Measurements from ENCODE around the gene ASTN2. TPM values are rescaled to one million over a fixed set of nuclear protein-coding genes. Genes with fewer than 3 reads are reported as not detected.
A peak's percentile ranks its signal among the peaks of the same experiment; 100 is the strongest.

Gene ASTN2, protein sequence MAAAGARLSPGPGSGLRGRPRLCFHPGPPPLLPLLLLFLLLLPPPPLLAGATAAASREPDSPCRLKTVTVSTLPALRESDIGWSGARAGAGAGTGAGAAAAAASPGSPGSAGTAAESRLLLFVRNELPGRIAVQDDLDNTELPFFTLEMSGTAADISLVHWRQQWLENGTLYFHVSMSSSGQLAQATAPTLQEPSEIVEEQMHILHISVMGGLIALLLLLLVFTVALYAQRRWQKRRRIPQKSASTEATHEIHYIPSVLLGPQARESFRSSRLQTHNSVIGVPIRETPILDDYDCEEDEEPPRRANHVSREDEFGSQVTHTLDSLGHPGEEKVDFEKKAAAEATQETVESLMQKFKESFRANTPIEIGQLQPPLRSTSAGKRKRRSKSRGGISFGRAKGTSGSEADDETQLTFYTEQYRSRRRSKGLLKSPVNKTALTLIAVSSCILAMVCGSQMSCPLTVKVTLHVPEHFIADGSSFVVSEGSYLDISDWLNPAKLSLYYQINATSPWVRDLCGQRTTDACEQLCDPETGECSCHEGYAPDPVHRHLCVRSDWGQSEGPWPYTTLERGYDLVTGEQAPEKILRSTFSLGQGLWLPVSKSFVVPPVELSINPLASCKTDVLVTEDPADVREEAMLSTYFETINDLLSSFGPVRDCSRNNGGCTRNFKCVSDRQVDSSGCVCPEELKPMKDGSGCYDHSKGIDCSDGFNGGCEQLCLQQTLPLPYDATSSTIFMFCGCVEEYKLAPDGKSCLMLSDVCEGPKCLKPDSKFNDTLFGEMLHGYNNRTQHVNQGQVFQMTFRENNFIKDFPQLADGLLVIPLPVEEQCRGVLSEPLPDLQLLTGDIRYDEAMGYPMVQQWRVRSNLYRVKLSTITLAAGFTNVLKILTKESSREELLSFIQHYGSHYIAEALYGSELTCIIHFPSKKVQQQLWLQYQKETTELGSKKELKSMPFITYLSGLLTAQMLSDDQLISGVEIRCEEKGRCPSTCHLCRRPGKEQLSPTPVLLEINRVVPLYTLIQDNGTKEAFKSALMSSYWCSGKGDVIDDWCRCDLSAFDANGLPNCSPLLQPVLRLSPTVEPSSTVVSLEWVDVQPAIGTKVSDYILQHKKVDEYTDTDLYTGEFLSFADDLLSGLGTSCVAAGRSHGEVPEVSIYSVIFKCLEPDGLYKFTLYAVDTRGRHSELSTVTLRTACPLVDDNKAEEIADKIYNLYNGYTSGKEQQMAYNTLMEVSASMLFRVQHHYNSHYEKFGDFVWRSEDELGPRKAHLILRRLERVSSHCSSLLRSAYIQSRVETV (N-terminal part only)
- polyA plus RNA-seq, result 10 to 100 TPM in 1 of 4 donors, 1 to 10 TPM in 3; 3.0 to 15.2 (median 3.7) TPM
- long read RNA-seq, donor 1, partial matches to known transcripts, result 8 of 9 reads
- long read RNA-seq, donor 1, other reads (novel, unspliced or antisense), result 0 of 9 reads
- long read RNA-seq, donor 2, result 0 reads
- long read RNA-seq, donor 3, result 0 reads
- long read RNA-seq, donor 4, result 0 reads
- long read RNA-seq, donor 5, result 0 reads
- long read RNA-seq, donor 6, result 0 reads
- long read RNA-seq, donor 7, result 0 reads
- long read RNA-seq, donor 8, full-length matches to known transcripts, result 1 of 1 reads
- long read RNA-seq, donor 8, partial matches to known transcripts, result 0 of 1 reads
- long read RNA-seq, donor 8, other reads (novel, unspliced or antisense), result 0 of 1 reads
- long read RNA-seq, donor 9, result 0 reads
- long read RNA-seq, donor 10, result 0 reads

DNA sequence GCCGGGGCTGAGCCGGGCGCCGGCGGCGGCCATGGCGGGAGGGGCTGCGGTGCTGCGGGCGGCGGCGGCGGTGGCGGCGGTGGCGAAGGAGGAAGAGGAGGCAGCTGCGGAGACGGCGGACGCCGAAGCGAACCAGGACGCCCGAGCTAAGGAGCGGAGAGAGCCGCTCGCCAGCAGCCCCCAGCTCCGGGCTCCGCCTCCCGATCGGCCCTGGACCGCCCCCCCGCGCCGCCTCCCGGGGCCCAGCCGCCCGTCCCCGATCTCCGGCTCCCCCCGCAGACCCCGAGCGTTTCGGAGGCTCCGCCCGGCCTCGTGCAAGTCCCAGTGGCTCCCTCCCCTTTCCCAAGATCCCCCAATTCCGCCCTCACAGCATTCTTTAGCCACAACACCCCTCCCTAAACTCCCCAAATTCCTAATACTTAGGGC lies at the start of gene ASTN2:
TSS of gene ASTN2 (minus strand) at position 152 of the 426 bp plus-strand sequence. CDS start at position 33, 119 bp downstream.
- Histone ChIP-seq H3K27ac (ENCODE audit: low read depth in 1 of 3, low read length in 2 of 3) (no peak within 1 kb of the TSS), H3K36me3 (ENCODE audit: control insufficient read depth in 3 of 3, insufficient read depth in 2 of 3, low read depth in 1 of 3, low read length in 3 of 3) (no peaks in the 10 kb centered on the region), H3K27me3 (ENCODE audit: control insufficient read depth in 3 of 3, insufficient read depth in 3 of 3, low read length in 3 of 3) (peaks cover 17 to 55% (median 26%) of the 10 kb centered on the region in 3 donors), H3K4me1 (ENCODE audit: control insufficient read depth in 3 of 3, insufficient read depth in 2 of 3, low read depth in 1 of 3, low read length in 2 of 3) (peaks cover 0 to 3% (median 0%) of the 10 kb centered on the region in 3 donors), H3K4me3 (ENCODE audit: low read depth in 1 of 3, low read length in 3 of 3) (peak within 1 kb of the TSS; percentile 3 to 48 (median 29)), H3K9me3 (ENCODE audit: control insufficient read depth in 2 of 2, insufficient read depth in 1 of 2, low read depth in 1 of 2, low read length in 1 of 2) (no peaks in the 10 kb centered on the region)
- DNase-seq, result no peak
- 0 to 2% (median 1%) methylated on average over 24 to 48 of the region's 48 CpGs for WGBS, 3 donors
- no peak for FAIRE-seq

DNA sequence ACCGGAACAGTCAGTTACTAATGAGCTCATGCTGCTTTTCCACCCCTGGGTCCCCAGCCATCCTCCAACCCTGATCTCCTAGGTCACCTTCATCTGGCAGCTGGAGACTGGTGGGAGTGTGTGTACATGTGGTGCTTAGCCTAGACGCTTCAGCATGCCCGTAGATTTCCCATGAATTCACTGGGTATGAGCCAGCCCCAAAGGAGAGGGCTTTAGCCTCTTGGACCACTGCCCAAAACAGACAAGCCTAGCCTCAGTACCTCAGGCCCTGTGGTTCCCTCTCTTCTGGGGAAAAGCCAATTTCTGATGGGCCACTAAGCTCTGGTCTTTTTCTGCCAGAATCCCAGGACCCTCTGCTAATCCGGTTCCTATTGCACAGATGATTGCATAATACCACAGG lies 48.0 kb upstream of the ASTN2 start:
- no peak for FAIRE-seq
- H3K27ac ChIP-seq (ENCODE audit: low read depth in 1 of 3, low read length in 2 of 3), result no peak overlapping the region
- no peaks in the 10 kb centered on the region for H3K9me3 ChIP-seq (ENCODE audit: control insufficient read depth in 2 of 2, insufficient read depth in 1 of 2, low read depth in 1 of 2, low read length in 1 of 2)
- H3K36me3 ChIP-seq (ENCODE audit: control insufficient read depth in 3 of 3, insufficient read depth in 2 of 3, low read depth in 1 of 3, low read length in 3 of 3), result no peaks in the 10 kb centered on the region
- no peaks in the 10 kb centered on the region for H3K4me1 ChIP-seq (ENCODE audit: control insufficient read depth in 3 of 3, insufficient read depth in 2 of 3, low read depth in 1 of 3, low read length in 2 of 3)
- no peak for DNase-seq
- 63 to 76% (median 66%) methylated on average over 4 of the region's 4 CpGs for WGBS, 3 donors
- H3K27me3 ChIP-seq (ENCODE audit: control insufficient read depth in 3 of 3, insufficient read depth in 3 of 3, low read length in 3 of 3), result no peaks in the 10 kb centered on the region
- H3K4me3 ChIP-seq (ENCODE audit: low read depth in 1 of 3, low read length in 3 of 3), result no peak overlapping the region

DNA sequence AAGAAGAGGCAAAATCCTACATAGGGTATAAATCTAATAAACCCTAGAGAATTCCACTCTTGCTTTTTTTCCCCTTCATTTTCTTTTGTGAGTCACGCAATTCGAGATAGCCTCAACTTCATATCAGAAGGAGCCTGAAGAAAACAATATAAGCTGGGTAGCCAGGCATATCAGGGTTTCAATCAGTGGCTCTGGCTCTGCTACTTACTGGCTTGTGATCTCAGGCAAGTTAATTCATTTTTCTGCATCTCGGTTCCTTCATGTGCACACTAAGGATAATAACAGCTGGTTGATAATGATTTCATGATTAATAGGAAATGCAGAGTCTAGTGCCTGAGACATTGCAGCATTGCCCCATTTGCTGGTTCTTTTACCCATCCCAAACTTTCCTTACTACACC lies 46.5 kb upstream of the ASTN2 start:
- H3K4me1 ChIP-seq (ENCODE audit: control insufficient read depth in 3 of 3, insufficient read depth in 2 of 3, low read depth in 1 of 3, low read length in 2 of 3), result no peaks in the 10 kb centered on the region
- H3K9me3 ChIP-seq (ENCODE audit: control insufficient read depth in 2 of 2, insufficient read depth in 1 of 2, low read depth in 1 of 2, low read length in 1 of 2), result no peaks in the 10 kb centered on the region
- FAIRE-seq (no peak), DNase-seq (no peak)
- H3K27me3 ChIP-seq (ENCODE audit: control insufficient read depth in 3 of 3, insufficient read depth in 3 of 3, low read length in 3 of 3), result no peaks in the 10 kb centered on the region
- no peak overlapping the region for H3K4me3 ChIP-seq (ENCODE audit: low read depth in 1 of 3, low read length in 3 of 3)
- 75 to 82% (median 78%) methylated on average over 3 of the region's 3 CpGs for WGBS, 3 donors
- no peak overlapping the region for H3K27ac ChIP-seq (ENCODE audit: low read depth in 1 of 3, low read length in 2 of 3)
- no peaks in the 10 kb centered on the region for H3K36me3 ChIP-seq (ENCODE audit: control insufficient read depth in 3 of 3, insufficient read depth in 2 of 3, low read depth in 1 of 3, low read length in 3 of 3)

DNA sequence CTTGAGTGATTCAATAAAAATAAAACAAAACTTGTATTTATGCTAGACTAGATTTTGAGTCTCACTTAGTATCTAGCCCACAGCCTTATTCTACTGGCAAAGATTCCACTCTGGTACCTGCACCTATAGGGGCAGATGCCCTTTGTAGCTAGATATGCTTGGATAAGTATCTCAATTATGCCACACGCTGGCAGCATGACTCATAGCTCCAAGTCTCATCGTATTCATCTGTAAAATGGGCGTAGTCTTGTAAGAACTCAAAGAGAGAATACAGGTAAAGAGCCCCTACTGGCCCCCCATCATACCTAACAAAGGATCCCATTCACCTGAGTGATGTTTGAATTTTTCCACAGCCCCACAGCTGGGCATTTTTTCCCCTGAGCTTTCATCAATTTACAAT lies 45.9 kb upstream of the ASTN2 start:
- DNase-seq (no peak), FAIRE-seq (no peak)
- Histone ChIP-seq H3K27ac (ENCODE audit: low read depth in 1 of 3, low read length in 2 of 3) (no peak overlapping the region), H3K27me3 (ENCODE audit: control insufficient read depth in 3 of 3, insufficient read depth in 3 of 3, low read length in 3 of 3) (no peaks in the 10 kb centered on the region), H3K4me3 (ENCODE audit: low read depth in 1 of 3, low read length in 3 of 3) (no peak overlapping the region), H3K4me1 (ENCODE audit: control insufficient read depth in 3 of 3, insufficient read depth in 2 of 3, low read depth in 1 of 3, low read length in 2 of 3) (no peaks in the 10 kb centered on the region), H3K36me3 (ENCODE audit: control insufficient read depth in 3 of 3, insufficient read depth in 2 of 3, low read depth in 1 of 3, low read length in 3 of 3) (no peaks in the 10 kb centered on the region), H3K9me3 (ENCODE audit: control insufficient read depth in 2 of 2, insufficient read depth in 1 of 2, low read depth in 1 of 2, low read length in 1 of 2) (no peaks in the 10 kb centered on the region)
- WGBS, 3 donors, result 73 to 79% (median 73%) methylated on average over 3 of the region's 3 CpGs

DNA sequence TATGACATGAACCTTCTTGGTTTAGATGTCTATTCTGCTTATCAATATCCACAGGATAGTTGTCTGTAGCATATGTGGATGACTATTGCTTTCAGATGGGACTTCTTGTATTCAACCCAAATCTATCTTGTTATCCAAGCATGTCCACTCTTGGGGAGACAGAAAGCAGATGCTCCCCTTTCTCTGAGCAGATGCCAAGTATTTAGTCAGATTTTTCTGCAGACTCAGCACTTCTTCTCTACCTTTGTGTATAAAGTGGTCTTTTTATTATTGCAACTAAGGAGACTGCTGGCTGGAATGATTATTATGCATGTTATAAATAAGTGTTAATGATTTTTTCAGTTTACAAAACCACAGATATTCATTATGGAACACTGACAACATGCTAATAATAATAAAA lies 45.1 kb upstream of the ASTN2 start:
- no peaks in the 10 kb centered on the region for H3K27me3 ChIP-seq (ENCODE audit: control insufficient read depth in 3 of 3, insufficient read depth in 3 of 3, low read length in 3 of 3)
- no peaks in the 10 kb centered on the region for H3K4me1 ChIP-seq (ENCODE audit: control insufficient read depth in 3 of 3, insufficient read depth in 2 of 3, low read depth in 1 of 3, low read length in 2 of 3)
- DNase-seq (no peak), FAIRE-seq (no peak)
- H3K27ac ChIP-seq (ENCODE audit: low read depth in 1 of 3, low read length in 2 of 3), result no peak overlapping the region
- H3K36me3 ChIP-seq (ENCODE audit: control insufficient read depth in 3 of 3, insufficient read depth in 2 of 3, low read depth in 1 of 3, low read length in 3 of 3), result no peaks in the 10 kb centered on the region
- H3K9me3 ChIP-seq (ENCODE audit: control insufficient read depth in 2 of 2, insufficient read depth in 1 of 2, low read depth in 1 of 2, low read length in 1 of 2), result no peaks in the 10 kb centered on the region
- H3K4me3 ChIP-seq (ENCODE audit: low read depth in 1 of 3, low read length in 3 of 3), result no peak overlapping the region

DNA sequence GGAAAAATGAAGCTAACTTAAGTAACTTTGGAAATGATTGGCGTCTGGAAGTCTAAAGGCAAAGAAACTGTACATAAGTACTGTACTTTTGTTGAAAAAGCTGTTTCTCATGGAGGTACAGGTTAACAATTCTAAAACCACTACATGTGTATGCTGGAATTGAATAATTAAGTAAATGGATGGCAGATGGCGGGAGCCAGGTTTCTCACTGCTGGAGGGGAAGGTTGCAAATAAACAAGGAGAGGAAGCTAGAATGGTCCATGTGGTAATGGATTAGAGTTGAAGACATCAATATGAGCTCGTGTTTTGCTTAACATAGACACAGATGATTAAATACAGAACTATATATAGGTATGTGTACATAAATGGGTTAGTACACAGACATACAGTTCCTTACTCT lies 43.2 kb upstream of the ASTN2 start:
- no peaks in the 10 kb centered on the region for H3K36me3 ChIP-seq (ENCODE audit: control insufficient read depth in 3 of 3, insufficient read depth in 2 of 3, low read depth in 1 of 3, low read length in 3 of 3)
- DNase-seq, result no peak

DNA sequence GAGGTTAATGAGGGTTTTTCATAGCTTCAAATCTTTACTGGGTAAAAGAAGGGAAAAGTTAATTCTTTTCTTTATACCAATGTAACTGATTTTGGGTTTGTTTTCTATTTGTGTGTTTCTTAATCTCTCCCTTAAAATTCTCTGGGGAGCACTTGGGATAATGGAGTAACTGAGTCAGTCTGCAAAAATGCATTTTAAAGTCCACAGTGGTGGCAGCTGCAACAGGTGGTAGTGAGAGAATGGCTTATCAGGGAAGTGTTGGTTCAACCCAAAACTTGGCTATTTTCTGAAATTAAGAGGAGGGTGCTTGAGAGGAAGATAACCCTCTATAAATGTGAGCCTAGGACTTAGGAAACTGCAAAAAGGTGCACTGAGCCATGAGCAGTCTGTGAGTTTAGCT lies 39.9 kb upstream of the ASTN2 start:
- no peak overlapping the region for H3K27ac ChIP-seq (ENCODE audit: low read depth in 1 of 3, low read length in 2 of 3)
- no peaks in the 10 kb centered on the region for H3K9me3 ChIP-seq (ENCODE audit: control insufficient read depth in 2 of 2, insufficient read depth in 1 of 2, low read depth in 1 of 2, low read length in 1 of 2)
- no peak overlapping the region for H3K4me3 ChIP-seq (ENCODE audit: low read depth in 1 of 3, low read length in 3 of 3)
- no peak for DNase-seq
- H3K27me3 ChIP-seq (ENCODE audit: control insufficient read depth in 3 of 3, insufficient read depth in 3 of 3, low read length in 3 of 3), result no peaks in the 10 kb centered on the region
- no peaks in the 10 kb centered on the region for H3K36me3 ChIP-seq (ENCODE audit: control insufficient read depth in 3 of 3, insufficient read depth in 2 of 3, low read depth in 1 of 3, low read length in 3 of 3)
- no peak for FAIRE-seq
- no peaks in the 10 kb centered on the region for H3K4me1 ChIP-seq (ENCODE audit: control insufficient read depth in 3 of 3, insufficient read depth in 2 of 3, low read depth in 1 of 3, low read length in 2 of 3)

More for the DNA sequence above, 43.2 kb upstream of the ASTN2 start:
- H3K9me3 ChIP-seq (ENCODE audit: control insufficient read depth in 2 of 2, insufficient read depth in 1 of 2, low read depth in 1 of 2, low read length in 1 of 2), result no peaks in the 10 kb centered on the region
- 66 to 72% (median 72%) methylated on average over 3 of the region's 3 CpGs for WGBS, 3 donors
- no peaks in the 10 kb centered on the region for H3K4me1 ChIP-seq (ENCODE audit: control insufficient read depth in 3 of 3, insufficient read depth in 2 of 3, low read depth in 1 of 3, low read length in 2 of 3)
- H3K27me3 ChIP-seq (ENCODE audit: control insufficient read depth in 3 of 3, insufficient read depth in 3 of 3, low read length in 3 of 3), result no peaks in the 10 kb centered on the region
- FAIRE-seq, result no peak
- H3K4me3 ChIP-seq (ENCODE audit: low read depth in 1 of 3, low read length in 3 of 3), result no peak overlapping the region
- no peak overlapping the region for H3K27ac ChIP-seq (ENCODE audit: low read depth in 1 of 3, low read length in 2 of 3)
